Liver (tissue), 3 donors: ENCODE results near the gene RABGGTA.

ENCODE experiments used
- CTCF ChIP-seq: fragments of 150-350 bp; IDR thresholded peaks from 2 replicates; pipeline ENCODE4 v1.5.1; 2017; ENCODE audit warnings: improper control_type of control experiment, low read depth, low read length; ENCODE audit not compliant: missing input control
- FOXA1 ChIP-seq: IDR thresholded peaks from 2 replicates; pipeline ENCODE4 v1.6.1; 2016; ENCODE audit warnings: antibody characterized with exemption
- GABPA ChIP-seq, 2 donors: IDR thresholded peaks in 1 of 2; conservative IDR thresholded peaks in 1 of 2; 2 replicates each; pipeline ENCODE4 v1.6.1; 2016; ENCODE audit warnings: antibody characterized with exemption in 2 of 2, mild to moderate bottlenecking in 1 of 2, moderate library complexity in 1 of 2
- MAX ChIP-seq: IDR thresholded peaks from 2 replicates; pipeline ENCODE4 v1.6.1; 2016; ENCODE audit warnings: antibody characterized with exemption
- REST ChIP-seq: IDR thresholded peaks from 2 replicates; pipeline ENCODE4 v1.6.1; 2016; ENCODE audit warnings: antibody characterized with exemption, mild to moderate bottlenecking
- RXRA ChIP-seq, 2 donors: IDR thresholded peaks; 2 replicates each; pipeline ENCODE4 v1.6.1; 2017 to 2018; ENCODE audit warnings: antibody characterized with exemption in 2 of 2, mild to moderate bottlenecking in 1 of 2
- SP1 ChIP-seq: IDR thresholded peaks from 2 replicates; pipeline ENCODE4 v1.6.1; 2018; ENCODE audit warnings: antibody characterized with exemption, mild to moderate bottlenecking
- TAF1 ChIP-seq: conservative IDR thresholded peaks from 2 replicates; pipeline ENCODE4 v1.6.1; 2016; ENCODE audit warnings: antibody characterized with exemption, mild to moderate bottlenecking
- YY1 ChIP-seq: IDR thresholded peaks from 2 replicates; pipeline ENCODE4 v1.6.1; 2016; ENCODE audit warnings: antibody characterized with exemption, mild to moderate bottlenecking
- donor health status: healthy.
- donor health status: healthy.

- TF ChIP-seq TAF1 (no peak), CTCF (no peak), YY1 (no peak), SP1 (no peak), REST (no peak), GABPA (IDR thresholded peaks at IDR 0.05 in 1 of 2, conservative IDR thresholded peaks at IDR 0.05 in 1 of 2) (no peak), RXRA (IDR thresholded peaks at IDR 0.05) (no peak), FOXA1 (no peak), MAX (no peak)
These were observed 32.6 kb upstream of the RABGGTA start for GRCh38 chr14:24304019-24304387.
